Endothelial cell of umbilical vein (primary cell): ENCODE results near the gene GPLD1. TPM values are rescaled to one million over a fixed set of nuclear protein-coding genes. Genes with fewer than 3 reads are reported as not detected.

Experiments
- BruUV-seq: library from RNA; stranded (reverse); fragments of 400-500 nt; replicated peaks from 2 replicates; lab custom pipeline; 2021; lab: Mats Ljungman, UMichigan
- CTCF ChIA-PET: fragments of 300-600, 350-600 bp; sonication (Branson Sonifier 250); formaldehyde crosslinking; loops from one replicate; lab custom pipeline; 2021; ENCODE audit warnings: antibody characterized with exemption, inconsistent platforms; lab: Charles Lee
- POLR2A ChIA-PET: fragments of 300-600, 350-600 bp; sonication (Branson Sonifier 250); formaldehyde crosslinking; loops from one replicate; lab custom pipeline; 2021; ENCODE audit warnings: antibody characterized with exemption, inconsistent platforms; lab: Charles Lee
- DNase-seq: peaks from one replicate; pipeline ENCODE4 v3.0.0-alpha.2; 2011; ENCODE audit warnings: low read depth, low spot score
- FAIRE-seq: peaks from 2 replicates; lab custom pipeline; 2011; peaks lifted over from hg19 to GRCh38; lab: Jason Lieb, UNC
- H2AFZ ChIP-seq: 2 replicates; pipeline ENCODE4 v1.6.0; 2012; ENCODE audit warnings: low read depth, low read length, control low read depth, inconsistent platforms
- H3K27ac ChIP-seq: 2 replicates; pipeline ENCODE4 v1.5.1; 2011; ENCODE audit warnings: low read depth, mild to moderate bottlenecking, control low read depth, low read length, moderate library complexity; ENCODE audit not compliant: insufficient read depth
- H3K27me3 ChIP-seq, 2 experiments: 2 replicates each; pipeline versions ENCODE4 v1.6.0 to v1.6.1; 2011; ENCODE audit warnings: low read length in 2 of 2, mixed read lengths in 1 of 2; ENCODE audit not compliant: control insufficient read depth in 2 of 2, insufficient read depth in 2 of 2
- H3K36me3 ChIP-seq, 2 experiments: 2 replicates in 1 of 2; 3 replicates in 1 of 2; pipeline ENCODE4 v1.5.1; 2011; ENCODE audit warnings: low read length in 2 of 2, mild to moderate bottlenecking in 1 of 2, moderate library complexity in 1 of 2; ENCODE audit not compliant: control insufficient read depth in 2 of 2, insufficient read depth in 2 of 2; ENCODE audit errors: extremely low read depth in 1 of 2
- H3K4me1 ChIP-seq: 3 replicates; pipeline ENCODE4 v1.5.1; 2011; ENCODE audit warnings: mild to moderate bottlenecking, low read length; ENCODE audit not compliant: control insufficient read depth, insufficient read depth; ENCODE audit errors: extremely low read depth
- H3K4me2 ChIP-seq: 2 replicates; pipeline ENCODE4 v1.6.1; 2011; ENCODE audit warnings: low read length, control low read depth, mixed read lengths; ENCODE audit not compliant: insufficient read depth
- H3K4me3 ChIP-seq, 3 experiments: fragments of 200-600 bp in 1 of 3; sonication (generic), shearing (Covaris generic) in 1 of 3; replicated peaks in 1 of 3; 2 replicates each; pipeline ENCODE4 v1.5.1; 2011 to 2016; ENCODE audit warnings: control low read depth in 3 of 3, low read length in 3 of 3, mild to moderate bottlenecking in 2 of 3, inconsistent platforms in 1 of 3, low read depth in 1 of 3, moderate library complexity in 1 of 3; ENCODE audit not compliant: insufficient read depth in 1 of 3
- H3K79me2 ChIP-seq: 2 replicates; pipeline ENCODE4 v1.6.0; 2012; ENCODE audit warnings: low read length, inconsistent platforms; ENCODE audit not compliant: control insufficient read depth, insufficient read depth
- H3K9ac ChIP-seq: replicated peaks from 2 replicates; pipeline ENCODE3; 2011; ENCODE audit warnings: low read length, control low read depth; ENCODE audit not compliant: insufficient read depth; ENCODE audit errors: extremely low read depth
- H3K9me1 ChIP-seq: replicated peaks from 3 replicates; pipeline ENCODE4 v1.6.0; 2011; ENCODE audit warnings: mild to moderate bottlenecking, low read length; ENCODE audit not compliant: control insufficient read depth, insufficient read depth; ENCODE audit errors: extremely low read depth
- H3K9me3 ChIP-seq: replicated peaks from 2 replicates; pipeline ENCODE4 v1.5.1; 2012; ENCODE audit warnings: low read length, inconsistent platforms; ENCODE audit not compliant: control insufficient read depth, insufficient read depth
- H4K20me1 ChIP-seq: replicated peaks from 2 replicates; pipeline ENCODE3; 2011; ENCODE audit warnings: mild to moderate bottlenecking, low read length; ENCODE audit not compliant: control insufficient read depth, insufficient read depth; ENCODE audit errors: extremely low read depth
- CTCF ChIP-seq, 2 donors: IDR thresholded peaks; 1 replicate in 1 of 2; 2 replicates in 1 of 2; pipeline ENCODE4 v1.5.1; 2011; ENCODE audit warnings: low read length in 2 of 2, mild to moderate bottlenecking in 2 of 2, moderate library complexity in 2 of 2, control low read depth in 1 of 2, inconsistent platforms in 1 of 2, low read depth in 1 of 2; ENCODE audit not compliant: insufficient read depth in 1 of 2; ENCODE audit errors: extremely low read depth in 1 of 2
- EZH2 ChIP-seq: IDR thresholded peaks from 2 replicates; pipeline ENCODE4 v1.6.1; 2012; ENCODE audit warnings: borderline replicate concordance, low read depth, mild to moderate bottlenecking, moderate library complexity, low read length, inconsistent platforms; ENCODE audit not compliant: severe bottlenecking
- FOS ChIP-seq: IDR thresholded peaks from 2 replicates; pipeline ENCODE4 v1.6.1; 2011; ENCODE audit warnings: mild to moderate bottlenecking, low read length, moderate library complexity, borderline replicate concordance; ENCODE audit not compliant: insufficient read depth
- GATA2 ChIP-seq: IDR thresholded peaks from 2 replicates; pipeline ENCODE4 v1.7.0; 2011; ENCODE audit warnings: low read depth, mild to moderate bottlenecking, moderate library complexity, mixed read lengths, low read length; ENCODE audit not compliant: insufficient read length, insufficient read depth
- JUN ChIP-seq: IDR thresholded peaks from 2 replicates; pipeline ENCODE4 v1.6.1; 2011; ENCODE audit warnings: borderline replicate concordance, low read depth; ENCODE audit not compliant: insufficient read length, insufficient read depth
- MAX ChIP-seq: IDR thresholded peaks from 2 replicates; pipeline ENCODE4 v1.6.1; 2011; ENCODE audit not compliant: insufficient read depth, insufficient read length
- MYC ChIP-seq: IDR thresholded peaks from one replicate; pipeline ENCODE4 v1.6.1; 2011; ENCODE audit warnings: mild to moderate bottlenecking, low read depth, low read length
- POLR2A ChIP-seq: IDR thresholded peaks from 2 replicates; pipeline ENCODE4 v1.6.1; 2012; ENCODE audit warnings: low read depth, mild to moderate bottlenecking, control low read depth, low read length
- POLR2AphosphoS5 ChIP-seq: IDR thresholded peaks from 2 replicates; pipeline ENCODE4 v1.6.1; 2012; ENCODE audit warnings: low read depth, mild to moderate bottlenecking, control low read depth, low read length, moderate library complexity; ENCODE audit not compliant: insufficient read depth
- dilution Hi-C: fragments of 300-500 bp; cut with MboI; formaldehyde crosslinking; loops from one replicate; pipeline ENCODE4 v1.15.0; 2019; ENCODE audit warnings: low sequenced_read_pairs; ENCODE audit not compliant: extremely low pct_ligation_motif_present
- intact Hi-C: fragments of 100-400 bp; cut with micrococcal nuclease; formaldehyde crosslinking; loops from one replicate; pipeline ENCODE4 v1.10.0; 2022
- polyA plus RNA-seq, 4 experiments: library from polyadenylated mRNA; depleted of rRNA in 3 of 4; stranded (reverse) in 3 of 4; unstranded in 1 of 4; fragments of >200 nt; gene quantifications; 2 replicates each; pipeline versions ENCODE4 v1.2.1 to v1.2.3, GENCODE V29; 2011 to 2012; ENCODE audit warnings: missing spikeins in 1 of 4
- total RNA-seq: library from RNA; stranded (reverse); gene quantifications from 2 replicates; pipeline ENCODE4 v1.2.3, GENCODE V29; 2021

GPLD1 gene
- total and polyA plus RNA-seq, 2 donors (not counting 3 experiments of a cell fraction or from before 2014, with no cell fraction given): 0.03 to 0.53 TPM

- Histone ChIP-seq H4K20me1 (no peaks in the 10 kb centered on the region), H3K27ac (no peak overlapping the region), H3K4me3 (no peak overlapping the region), H2AFZ (no peak overlapping the region), H3K9me3 (no peaks in the 10 kb centered on the region), H3K9me1 (no peaks in the 10 kb centered on the region), H3K36me3 (no peaks in the 10 kb centered on the region), H3K4me2 (no peak overlapping the region), H3K79me2 (no peaks in the 10 kb centered on the region), H3K4me1 (no peaks in the 10 kb centered on the region), H3K9ac (no peak overlapping the region), H3K27me3 (no peaks in the 10 kb centered on the region)
- dilution Hi-C loops: no loop called here
- TF ChIP-seq POLR2A (no peak), MYC (no peak), GATA2 (no peak), CTCF (IDR thresholded peaks at IDR 0.05; ENCODE audit: extremely low read depth in 1 of 2, insufficient read depth in 1 of 2, low read depth in 1 of 2, low read length in 2 of 2) (no peak), MAX (no peak), EZH2 (no peak), FOS (no peak), JUN (no peak), POLR2AphosphoS5 (no peak)
- BruUV-seq: no TSS peak
- DNase-seq (no peak), FAIRE-seq (no peak)
- CTCF ChIA-PET: interaction anchor here (0.5 to 1.3 kb wide), 2 partner anchors 14 to 90 kb away, joined by 3 read pairs; no protein-coding TSS in a partner anchor
- POLR2A ChIA-PET: no interaction called here
- intact Hi-C loops: no loop called here
Observed at GRCh38 chr6:24535210-24535609, 45.8 kb upstream of the GPLD1 start.
